Neuronal stem cell (in vitro differentiated cells): ENCODE results near the gene ANKRD34C.
"Not testable (repeated sequence)": the region's sequence is repeated elsewhere in the genome, so short reads cannot be mapped to it uniquely, and the experiment has no call there.

ENCODE experiments used
- DNase-seq: peaks from one replicate; pipeline ENCODE4 v3.0.0-alpha.2; 2013; ENCODE audit warnings: low spot score
- H2AFZ ChIP-seq: one replicate; pipeline ENCODE4 v1.6.1; 2013; ENCODE audit warnings: mild to moderate bottlenecking, low read length, inconsistent platforms
- H2AK5ac ChIP-seq: 2 replicates; pipeline ENCODE4 v1.6.1; 2013; ENCODE audit warnings: low read depth, mild to moderate bottlenecking, inconsistent platforms, low read length, moderate library complexity, mixed read lengths
- H2BK120ac ChIP-seq: 2 replicates; pipeline ENCODE4 v1.6.1; 2013; ENCODE audit warnings: low read depth, mild to moderate bottlenecking, inconsistent platforms, low read length, moderate library complexity, mixed read lengths
- H2BK12ac ChIP-seq: one replicate; pipeline ENCODE4 v1.6.1; 2013; ENCODE audit warnings: low read length, inconsistent platforms
- H2BK15ac ChIP-seq: 2 replicates; pipeline ENCODE4 v1.6.1; 2013; ENCODE audit warnings: mild to moderate bottlenecking, low read length, inconsistent platforms, mixed read lengths
- H2BK5ac ChIP-seq: one replicate; pipeline ENCODE4 v1.6.1; 2013; ENCODE audit warnings: inconsistent platforms, mild to moderate bottlenecking, low read length, moderate library complexity
- H3K14ac ChIP-seq: one replicate; pipeline ENCODE4 v1.6.1; 2013; ENCODE audit warnings: low read length, inconsistent platforms
- H3K18ac ChIP-seq: 2 replicates; pipeline ENCODE4 v1.6.1; 2013; ENCODE audit warnings: low read length, inconsistent platforms
- H3K23ac ChIP-seq: 2 replicates; pipeline ENCODE4 v1.6.1; 2013; ENCODE audit warnings: low read depth, mild to moderate bottlenecking, mixed read lengths, low read length, inconsistent platforms; ENCODE audit not compliant: poor library complexity
- H3K27ac ChIP-seq: replicated peaks from 3 replicates; pipeline ENCODE4 v1.5.1; 2013; ENCODE audit warnings: low read length, inconsistent platforms
- H3K27me3 ChIP-seq, 3 experiments: 2 replicates each; pipeline ENCODE4 v1.6.1; 2013; ENCODE audit warnings: low read length in 3 of 3, mild to moderate bottlenecking in 2 of 3, inconsistent platforms in 1 of 3, low read depth in 1 of 3, mixed read lengths in 1 of 3, moderate library complexity in 1 of 3; ENCODE audit not compliant: control insufficient read depth in 3 of 3, insufficient read depth in 3 of 3
- H3K36me3 ChIP-seq, 2 donors: replicated peaks in 1 of 2; 2 replicates each; pipeline ENCODE4 v1.6.1; 2013; ENCODE audit warnings: low read length in 2 of 2; ENCODE audit not compliant: control insufficient read depth in 2 of 2, insufficient read depth in 2 of 2
- H3K4ac ChIP-seq: 2 replicates; pipeline ENCODE4 v1.6.1; 2013; ENCODE audit warnings: inconsistent platforms, mild to moderate bottlenecking, low read length, moderate library complexity
- H3K4me1 ChIP-seq, 2 donors: 1 replicate in 1 of 2; 2 replicates in 1 of 2; pipeline ENCODE4 v1.6.1; 2013; ENCODE audit warnings: low read length in 2 of 2, low read depth in 1 of 2; ENCODE audit not compliant: control insufficient read depth in 2 of 2, insufficient read depth in 1 of 2
- H3K4me2 ChIP-seq: one replicate; pipeline ENCODE4 v1.6.1; 2013; ENCODE audit warnings: mild to moderate bottlenecking, low read length, inconsistent platforms; ENCODE audit not compliant: insufficient read depth, poor library complexity, severe bottlenecking
- H3K4me3 ChIP-seq, 2 donors: 2 replicates each; pipeline ENCODE4 v1.5.1; 2013; ENCODE audit warnings: low read length in 2 of 2, mild to moderate bottlenecking in 2 of 2, inconsistent platforms in 1 of 2, moderate library complexity in 1 of 2
- H3K79me1 ChIP-seq: one replicate; pipeline ENCODE4 v1.6.1; 2013; ENCODE audit warnings: low read depth, mild to moderate bottlenecking, inconsistent platforms, low read length, moderate library complexity
- H3K9ac ChIP-seq: one replicate; pipeline ENCODE4 v1.6.1; 2013; ENCODE audit warnings: mild to moderate bottlenecking, low read depth, low read length, inconsistent platforms; ENCODE audit not compliant: poor library complexity
- H3K9me3 ChIP-seq, 2 donors: replicated peaks in 1 of 2; 2 replicates each; pipeline versions ENCODE3 to v1.6.1; 2013; ENCODE audit warnings: low read length in 2 of 2, mild to moderate bottlenecking in 2 of 2, inconsistent platforms in 1 of 2, low read depth in 1 of 2, mixed read lengths in 1 of 2, moderate library complexity in 1 of 2; ENCODE audit not compliant: control insufficient read depth in 2 of 2, insufficient read depth in 1 of 2
- H4K8ac ChIP-seq: one replicate; pipeline ENCODE4 v1.6.1; 2013; ENCODE audit warnings: low read depth, mild to moderate bottlenecking, inconsistent platforms, low read length, moderate library complexity
- H4K91ac ChIP-seq: one replicate; pipeline ENCODE4 v1.6.1; 2013; ENCODE audit warnings: low read length, low read depth, mild to moderate bottlenecking, inconsistent platforms; ENCODE audit not compliant: poor library complexity
- WGBS, 2 donors: extraction: QIAGEN DNeasy Blood & Tissue Kit; methylation state at CpG; one replicate each; pipeline ENCODE4 v1.1.7; 2013; ENCODE audit warnings: missing lambda C conversion rate in 2 of 2, mixed read lengths in 1 of 2; ENCODE audit not compliant: insufficient read length in 2 of 2, insufficient replicate concordance in 1 of 2; ENCODE audit errors: extremely low coverage in 2 of 2; 5-methylcytosine and 5-hydroxymethylcytosine counted together

Gene ANKRD34C

DNA sequence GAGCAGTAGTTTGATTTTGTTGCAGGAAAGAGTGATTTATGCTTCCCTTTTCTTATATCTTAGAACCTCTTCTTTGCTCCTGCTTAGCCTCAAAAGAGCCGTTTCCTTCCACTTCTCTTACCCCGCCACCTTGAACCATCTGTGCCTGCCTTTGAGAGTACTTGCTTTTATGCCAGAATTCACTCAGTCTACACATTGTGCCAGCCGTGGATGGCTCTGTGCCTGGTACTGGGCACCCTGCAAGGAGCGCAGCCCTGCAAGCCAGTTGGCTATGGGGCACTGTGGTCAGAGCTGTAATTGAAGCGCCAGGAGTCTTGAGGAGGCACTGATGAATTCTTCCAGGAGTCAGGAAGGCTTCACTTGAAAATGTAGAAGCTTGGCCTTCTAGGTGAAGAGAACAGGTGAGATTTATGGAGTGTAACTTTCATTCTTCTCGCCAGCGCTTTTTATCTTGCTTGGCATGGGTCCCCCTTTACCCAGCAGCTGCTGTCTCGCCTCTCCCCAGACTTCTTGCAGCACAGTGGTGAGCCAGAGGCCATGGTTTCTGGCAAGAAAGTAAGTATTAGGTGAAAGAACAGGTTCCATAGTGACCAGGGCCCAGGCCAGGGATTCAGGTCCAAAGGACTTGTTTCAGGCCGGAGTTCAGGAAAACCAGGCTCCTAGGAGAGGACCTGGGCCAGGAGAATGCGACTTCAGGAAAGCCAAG, 33.3 kb downstream of the ANKRD34C start:
- Histone ChIP-seq H2AK5ac (no peak overlapping the region), H3K27me3 (no peaks in the 10 kb centered on the region), H3K9ac (peak overlapping the region; percentile 22), H3K4ac (no peak overlapping the region), H3K4me2 (no peak overlapping the region), H3K23ac (no peak overlapping the region), H4K8ac (no peak overlapping the region), H3K18ac (no peak overlapping the region), H4K91ac (no peak overlapping the region), H3K36me3 (peaks cover 44 to 72% of the 10 kb centered on the region in 2 donors), H2AFZ (no peak overlapping the region), H3K4me1 (peaks cover 4 to 6% of the 10 kb centered on the region in 2 donors), H3K4me3 (no peak overlapping the region), H2BK15ac (no peak overlapping the region), H3K79me1 (peaks cover 3% of the 10 kb centered on the region), H3K27ac (no peak overlapping the region), H3K9me3 (peaks cover 0 to 3% of the 10 kb centered on the region in 2 donors), H2BK120ac (no peak overlapping the region), H2BK12ac (no peak overlapping the region), H3K14ac (no peak overlapping the region), H2BK5ac (no peak overlapping the region)
- no CpG with 5 or more reads among the region's 10 CpGs for WGBS, 2 donors
- no peak for DNase-seq

DNA sequence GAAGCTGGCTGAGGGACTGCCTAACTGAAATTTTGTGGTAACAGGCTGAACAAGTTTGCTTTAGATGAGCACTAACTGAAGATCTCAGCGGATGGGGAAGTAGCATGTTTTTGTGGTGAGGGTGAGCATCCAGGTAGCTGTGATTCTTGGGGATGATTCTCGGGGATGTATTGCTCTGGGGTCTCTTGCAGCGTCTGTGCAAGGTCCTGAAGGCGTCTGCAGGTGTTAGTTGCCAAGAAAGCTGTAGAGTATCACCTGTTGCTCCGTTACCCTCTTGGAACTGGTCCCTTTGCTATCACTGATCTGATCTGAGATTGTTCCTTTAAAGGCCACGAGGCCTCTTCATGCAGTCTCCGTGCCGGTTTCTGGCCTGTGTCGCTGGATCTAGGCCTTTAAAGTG, 34.3 kb downstream of the ANKRD34C start:
- Histone ChIP-seq H3K27me3 (no peaks in the 10 kb centered on the region), H3K14ac (no peak overlapping the region), H3K23ac (no peak overlapping the region), H3K4me2 (no peak overlapping the region), H2AK5ac (no peak overlapping the region), H2BK15ac (no peak overlapping the region), H3K9me3 (peaks cover 0 to 3% of the 10 kb centered on the region in 2 donors), H3K79me1 (peaks cover 3% of the 10 kb centered on the region), H3K27ac (no peak overlapping the region), H3K4ac (no peak overlapping the region), H4K91ac (no peak overlapping the region), H2BK12ac (no peak overlapping the region), H2AFZ (no peak overlapping the region), H2BK5ac (no peak overlapping the region), H3K18ac (no peak overlapping the region), H3K4me3 (no peak overlapping the region), H2BK120ac (no peak overlapping the region), H3K9ac (no peak overlapping the region), H3K36me3 (peaks cover 47 to 80% of the 10 kb centered on the region in 2 donors), H4K8ac (no peak overlapping the region), H3K4me1 (peaks cover 4 to 5% of the 10 kb centered on the region in 2 donors)
- no CpG with 5 or more reads among the region's 9 CpGs for WGBS, 2 donors
- DNase-seq, result no peak

DNA sequence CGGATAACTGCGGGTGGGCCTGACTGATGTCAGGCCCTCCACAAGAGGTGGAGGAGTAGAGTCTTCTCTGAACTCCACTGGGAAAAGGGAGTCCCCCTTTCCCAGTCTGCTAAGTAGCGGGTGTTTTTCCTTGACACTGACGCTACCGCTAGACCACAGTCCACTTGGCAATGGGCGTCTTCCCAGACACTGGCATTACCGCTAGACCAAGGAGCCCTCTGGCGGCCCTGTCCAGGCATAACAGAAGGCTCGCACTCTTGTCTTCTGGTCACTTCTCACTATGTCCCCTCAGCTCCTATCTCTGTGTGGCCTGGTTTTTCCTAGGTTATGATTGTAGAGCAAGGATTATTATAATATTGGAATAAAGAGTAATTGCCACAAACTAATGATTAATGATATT, 37.5 kb downstream of the ANKRD34C start:
- H2AFZ ChIP-seq, H3K23ac ChIP-seq, H3K27ac ChIP-seq, H3K4me3 ChIP-seq, H3K9ac ChIP-seq, H3K79me1 ChIP-seq, H2AK5ac ChIP-seq, H4K8ac ChIP-seq, H2BK120ac ChIP-seq, H3K9me3 ChIP-seq, H3K4ac ChIP-seq, H3K27me3 ChIP-seq, H3K4me1 ChIP-seq, H2BK12ac ChIP-seq, H4K91ac ChIP-seq, H2BK15ac ChIP-seq, H3K14ac ChIP-seq, H3K18ac ChIP-seq, H3K4me2 ChIP-seq, DNase-seq, H2BK5ac ChIP-seq: not testable (repeated sequence)
- peaks cover 40 to 76% of the 10 kb centered on the region in 2 donors for H3K36me3 ChIP-seq
- WGBS, 2 donors, result no CpG with 5 or more reads among the region's 9 CpGs

DNA sequence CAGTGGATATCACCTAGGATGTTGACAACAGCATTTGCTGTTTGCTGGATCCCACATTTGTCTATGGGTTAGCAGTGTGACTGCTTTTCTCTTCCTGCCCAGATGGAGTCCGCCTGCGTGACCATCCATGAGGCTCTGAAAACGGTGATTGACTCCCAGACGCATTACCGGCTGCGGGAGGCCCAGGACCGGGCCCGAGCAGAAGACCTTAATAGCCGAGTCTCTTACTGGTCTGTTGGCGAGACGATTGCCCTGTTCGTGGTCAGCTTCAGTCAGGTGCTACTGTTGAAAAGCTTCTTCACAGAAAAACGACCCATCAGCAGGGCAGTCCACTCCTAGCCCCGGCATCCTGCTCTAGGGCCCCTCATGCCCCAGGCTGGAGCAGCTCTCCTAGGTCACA, 39.4 kb downstream of the ANKRD34C start:
- Histone ChIP-seq H3K14ac (no peak overlapping the region), H3K4ac (no peak overlapping the region), H3K4me2 (no peak overlapping the region), H2BK120ac (no peak overlapping the region), H4K91ac (no peak overlapping the region), H3K9ac (no peak overlapping the region), H2AFZ (no peak overlapping the region), H2BK5ac (no peak overlapping the region), H3K9me3 (peaks cover 0 to 3% of the 10 kb centered on the region in 2 donors), H3K18ac (no peak overlapping the region), H3K27me3 (no peaks in the 10 kb centered on the region), H3K23ac (no peak overlapping the region), H3K4me1 (no peaks in the 10 kb centered on the region), H2BK15ac (no peak overlapping the region), H3K4me3 (no peak overlapping the region), H3K27ac (no peak overlapping the region), H4K8ac (no peak overlapping the region), H3K79me1 (no peaks in the 10 kb centered on the region), H2BK12ac (no peak overlapping the region), H2AK5ac (no peak overlapping the region), H3K36me3 (peaks cover 29 to 60% of the 10 kb centered on the region in 2 donors)
- DNase-seq, result no peak
- no CpG with 5 or more reads among the region's 14 CpGs for WGBS, 2 donors
